ENCODE data around the gene RHOA.
A peak's percentile ranks its signal among the peaks of the same experiment; 100 is the strongest.

RHOA gene

GRCh38 chr3:49339581-49339940 lies 72.2 kb downstream of the RHOA start:
- DNase-seq: peak; percentile 50
- Histone ChIP-seq H2BK15ac (ENCODE audit: low read depth, poor library complexity, severe bottlenecking) (peak overlapping the region; percentile 92), H3K18ac (ENCODE audit: low read depth in 1 of 2, low read length in 2 of 2) (peak overlapping the region in 1 of 2 experiments; percentile 90), H4K91ac (ENCODE audit: low read length) (peak overlapping the region; percentile 75), H3K4me3 (ENCODE audit: insufficient read depth in 1 of 2, low read depth in 1 of 2, low read length in 2 of 2) (peak overlapping the region; percentile 86 to 89), H2BK120ac (ENCODE audit: low read depth, low read length) (peak overlapping the region; percentile 66), H3K79me1 (replicated peaks; ENCODE audit: low read length, poor library complexity, severe bottlenecking) (peaks cover 4% of the 10 kb centered on the region), H3K23ac (ENCODE audit: low read length in 2 of 2) (no peak overlapping the region), H3K4ac (ENCODE audit: low read depth in 1 of 2, low read length in 2 of 2) (peak overlapping the region; percentile 82 to 83), H3K27me3 (ENCODE audit: control insufficient read depth in 1 of 2, insufficient read depth in 1 of 2, low read length in 2 of 2) (no peaks in the 10 kb centered on the region), H2BK12ac (ENCODE audit: low read length in 2 of 2) (peak overlapping the region in 1 of 2 experiments; percentile 71), H3K14ac (ENCODE audit: low read length in 2 of 2) (peak overlapping the region in 1 of 2 experiments; percentile 87), H3K4me2 (ENCODE audit: low read length, poor library complexity, severe bottlenecking) (peak overlapping the region; percentile 85), H3K36me3 (ENCODE audit: control insufficient read depth in 1 of 2, insufficient read depth in 2 of 2, low read depth in 1 of 2, low read length in 2 of 2) (peaks cover 7 to 23% of the 10 kb centered on the region in 2 experiments), H3K27ac (ENCODE audit: low read length, poor library complexity, severe bottlenecking) (peak overlapping the region; percentile 96), H2BK5ac (ENCODE audit: low read depth, low read length, poor library complexity, severe bottlenecking) (peak overlapping the region; percentile 72), H3K4me1 (ENCODE audit: control insufficient read depth, insufficient read depth, low read depth, low read length) (peaks cover 10% of the 10 kb centered on the region), H2AK5ac (ENCODE audit: low read length, severe bottlenecking) (no peak overlapping the region), H2AFZ (ENCODE audit: low read depth, low read length) (peak overlapping the region; percentile 93), H3K9me3 (ENCODE audit: control insufficient read depth, low read length) (no peaks in the 10 kb centered on the region), H4K8ac (ENCODE audit: low read length) (peak overlapping the region; percentile 82), H3K9ac (ENCODE audit: low read length) (peak overlapping the region; percentile 95)
- 7% methylated on average over 17 of the region's 17 CpGs for WGBS

- no peaks in the 10 kb centered on the region for H3K9me3 ChIP-seq (ENCODE audit: control insufficient read depth, low read length)
- H2BK12ac ChIP-seq (ENCODE audit: low read length in 2 of 2): no peak overlapping the region
- no peak overlapping the region for H2BK120ac ChIP-seq (ENCODE audit: low read depth, low read length)
- H3K23ac ChIP-seq (ENCODE audit: low read length in 2 of 2): no peak overlapping the region
- no peak overlapping the region for H2AFZ ChIP-seq (ENCODE audit: low read depth, low read length)
- H4K8ac ChIP-seq (ENCODE audit: low read length): no peak overlapping the region
- H3K9ac ChIP-seq (ENCODE audit: low read length): no peak overlapping the region
- H2BK5ac ChIP-seq (ENCODE audit: low read depth, low read length, poor library complexity, severe bottlenecking): no peak overlapping the region
- H3K4me3 ChIP-seq (ENCODE audit: insufficient read depth in 1 of 2, low read depth in 1 of 2, low read length in 2 of 2): no peak overlapping the region
- no peak overlapping the region for H3K18ac ChIP-seq (ENCODE audit: low read depth in 1 of 2, low read length in 2 of 2)
- no peak overlapping the region for H2AK5ac ChIP-seq (ENCODE audit: low read length, severe bottlenecking)
- no peak overlapping the region for H3K27ac ChIP-seq (ENCODE audit: low read length, poor library complexity, severe bottlenecking)
- peaks cover 25% of the 10 kb centered on the region for H3K79me1 ChIP-seq (replicated peaks; ENCODE audit: low read length, poor library complexity, severe bottlenecking)
- H3K4ac ChIP-seq (ENCODE audit: low read depth in 1 of 2, low read length in 2 of 2): no peak overlapping the region
- no peaks in the 10 kb centered on the region for H3K27me3 ChIP-seq (ENCODE audit: control insufficient read depth in 1 of 2, insufficient read depth in 1 of 2, low read length in 2 of 2)
- no peak for DNase-seq
- no peak overlapping the region for H3K4me2 ChIP-seq (ENCODE audit: low read length, poor library complexity, severe bottlenecking)
- H3K4me1 ChIP-seq (ENCODE audit: control insufficient read depth, insufficient read depth, low read depth, low read length): peaks cover 1% of the 10 kb centered on the region
- H3K14ac ChIP-seq (ENCODE audit: low read length in 2 of 2): no peak overlapping the region
- H2BK15ac ChIP-seq (ENCODE audit: low read depth, poor library complexity, severe bottlenecking): no peak overlapping the region
- WGBS: 100% methylated on average over 2 of the region's 5 CpGs
- peaks cover 53 to 64% of the 10 kb centered on the region in 2 experiments for H3K36me3 ChIP-seq (ENCODE audit: control insufficient read depth in 1 of 2, insufficient read depth in 2 of 2, low read depth in 1 of 2, low read length in 2 of 2)
- no peak overlapping the region for H4K91ac ChIP-seq (ENCODE audit: low read length)
Observed at GRCh38 chr3:49333916-49334633, 77.7 kb downstream of the RHOA start.

GRCh38 chr3:49333091-49333490 lies 78.7 kb downstream of the RHOA start:
- peaks cover 53 to 68% of the 10 kb centered on the region in 2 experiments for H3K36me3 ChIP-seq (ENCODE audit: control insufficient read depth in 1 of 2, insufficient read depth in 2 of 2, low read depth in 1 of 2, low read length in 2 of 2)
- no peak for DNase-seq
- no peak overlapping the region for H2BK15ac ChIP-seq (ENCODE audit: low read depth, poor library complexity, severe bottlenecking)
- H2BK12ac ChIP-seq (ENCODE audit: low read length in 2 of 2): no peak overlapping the region
- H3K27ac ChIP-seq (ENCODE audit: low read length, poor library complexity, severe bottlenecking): no peak overlapping the region
- H3K18ac ChIP-seq (ENCODE audit: low read depth in 1 of 2, low read length in 2 of 2): no peak overlapping the region
- H2AFZ ChIP-seq (ENCODE audit: low read depth, low read length): no peak overlapping the region
- H3K4me2 ChIP-seq (ENCODE audit: low read length, poor library complexity, severe bottlenecking): no peak overlapping the region
- no peak overlapping the region for H3K14ac ChIP-seq (ENCODE audit: low read length in 2 of 2)
- 90% methylated on average over 2 of the region's 3 CpGs for WGBS
- H3K27me3 ChIP-seq (ENCODE audit: control insufficient read depth in 1 of 2, insufficient read depth in 1 of 2, low read length in 2 of 2): no peaks in the 10 kb centered on the region
- H4K8ac ChIP-seq (ENCODE audit: low read length): no peak overlapping the region
- H2AK5ac ChIP-seq (ENCODE audit: low read length, severe bottlenecking): no peak overlapping the region
- H3K9me3 ChIP-seq (ENCODE audit: control insufficient read depth, low read length): no peaks in the 10 kb centered on the region
- peaks cover 25% of the 10 kb centered on the region for H3K79me1 ChIP-seq (replicated peaks; ENCODE audit: low read length, poor library complexity, severe bottlenecking)
- H3K9ac ChIP-seq (ENCODE audit: low read length): no peak overlapping the region
- no peak overlapping the region for H4K91ac ChIP-seq (ENCODE audit: low read length)
- H3K4ac ChIP-seq (ENCODE audit: low read depth in 1 of 2, low read length in 2 of 2): no peak overlapping the region
- H2BK5ac ChIP-seq (ENCODE audit: low read depth, low read length, poor library complexity, severe bottlenecking): no peak overlapping the region
- H3K23ac ChIP-seq (ENCODE audit: low read length in 2 of 2): no peak overlapping the region
- no peaks in the 10 kb centered on the region for H3K4me1 ChIP-seq (ENCODE audit: control insufficient read depth, insufficient read depth, low read depth, low read length)
- no peak overlapping the region for H2BK120ac ChIP-seq (ENCODE audit: low read depth, low read length)
- H3K4me3 ChIP-seq (ENCODE audit: insufficient read depth in 1 of 2, low read depth in 1 of 2, low read length in 2 of 2): no peak overlapping the region

GRCh38 chr3:49329186-49329585 lies 82.6 kb downstream of the RHOA start:
- Histone ChIP-seq H3K9ac (ENCODE audit: low read length) (no peak overlapping the region), H4K91ac (ENCODE audit: low read length) (no peak overlapping the region), H2BK12ac (ENCODE audit: low read length in 2 of 2) (no peak overlapping the region), H3K18ac (ENCODE audit: low read depth in 1 of 2, low read length in 2 of 2) (no peak overlapping the region), H3K23ac (ENCODE audit: low read length in 2 of 2) (no peak overlapping the region), H3K4ac (ENCODE audit: low read depth in 1 of 2, low read length in 2 of 2) (no peak overlapping the region), H3K4me2 (ENCODE audit: low read length, poor library complexity, severe bottlenecking) (no peak overlapping the region), H3K27ac (ENCODE audit: low read length, poor library complexity, severe bottlenecking) (no peak overlapping the region), H3K79me1 (replicated peaks; ENCODE audit: low read length, poor library complexity, severe bottlenecking) (peaks cover 31% of the 10 kb centered on the region), H3K9me3 (ENCODE audit: control insufficient read depth, low read length) (no peaks in the 10 kb centered on the region), H3K27me3 (ENCODE audit: control insufficient read depth in 1 of 2, insufficient read depth in 1 of 2, low read length in 2 of 2) (no peaks in the 10 kb centered on the region), H2AFZ (ENCODE audit: low read depth, low read length) (no peak overlapping the region), H2AK5ac (ENCODE audit: low read length, severe bottlenecking) (no peak overlapping the region), H3K14ac (ENCODE audit: low read length in 2 of 2) (no peak overlapping the region), H3K4me1 (ENCODE audit: control insufficient read depth, insufficient read depth, low read depth, low read length) (no peaks in the 10 kb centered on the region), H2BK5ac (ENCODE audit: low read depth, low read length, poor library complexity, severe bottlenecking) (no peak overlapping the region), H3K4me3 (ENCODE audit: insufficient read depth in 1 of 2, low read depth in 1 of 2, low read length in 2 of 2) (no peak overlapping the region), H3K36me3 (ENCODE audit: control insufficient read depth in 1 of 2, insufficient read depth in 2 of 2, low read depth in 1 of 2, low read length in 2 of 2) (peaks cover 68 to 75% of the 10 kb centered on the region in 2 experiments), H2BK120ac (ENCODE audit: low read depth, low read length) (no peak overlapping the region), H2BK15ac (ENCODE audit: low read depth, poor library complexity, severe bottlenecking) (no peak overlapping the region), H4K8ac (ENCODE audit: low read length) (no peak overlapping the region)
- 100% methylated on average over 1 of the region's 4 CpGs for WGBS
- DNase-seq: no peak

Data from mesenchymal stem cell (in vitro differentiated cells and primary cell).